Left colon (tissue), 2 donors: ENCODE data around the gene CELSR1. TPM values are rescaled to one million over a fixed set of nuclear protein-coding genes. Genes with fewer than 3 reads are reported as not detected.
"Not testable (repeated sequence)": the region's sequence is repeated elsewhere in the genome, so short reads cannot be mapped to it uniquely, and the experiment has no call there.

Source experiments
- ATAC-seq: fragments of 200-7000 bp; cut with Tn5 transposase; one replicate; pipeline ENCODE4 v1.9.1; 2020; ENCODE audit warnings: mild to moderate bottlenecking, moderate library complexity
- DNase-seq, 2 donors: peaks; one replicate each; pipeline ENCODE4 v3.0.0-alpha.2; 2020
- intact Hi-C, 2 donors: fragments of 100-400 bp; cut with DNase I in 1 of 2; cut with micrococcal nuclease in 1 of 2; formaldehyde crosslinking; loops; one replicate each; pipeline versions ENCODE4 v1.11.2 to v1.14.0; 2022; cut with DNase I, micrococcal nuclease
- total RNA-seq, 2 donors: library from RNA; stranded (reverse); fragmentation: NEBNext Ultra II Directional; extraction: Animal tissue kit (Norgen Biotek cat#: 25700); gene quantifications; one replicate each; pipeline ENCODE4 v1.2.1, GENCODE V29; 2021
- donor health status: DM: no; HTN: no; CAD: no.
- donor health status: DM: yes; HTN: yes; CAD: no.

Gene CELSR1
- total RNA-seq, 2 donors from 2014 or later: 1.8 to 4.9 TPM

DNA sequence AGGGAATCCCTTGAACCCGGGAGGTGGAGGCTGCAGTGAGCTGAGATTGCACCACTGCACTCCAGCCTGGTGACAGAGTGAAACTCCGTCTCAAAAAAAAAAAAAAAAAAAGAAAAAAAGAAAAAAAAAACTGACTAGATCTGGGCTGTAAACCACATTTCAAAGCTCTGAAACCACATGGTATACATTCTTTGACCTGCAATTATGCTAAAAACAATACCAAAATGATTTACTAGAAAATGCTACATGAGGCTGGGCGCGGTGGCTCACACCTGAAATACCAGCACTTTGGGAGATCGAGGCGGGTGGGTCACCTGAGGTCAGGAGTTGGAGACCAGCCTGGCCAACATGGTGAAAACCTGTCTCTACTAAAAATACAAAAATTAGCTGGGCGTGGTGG lies 133.5 kb downstream of the CELSR1 start:
- DNase-seq, intact Hi-C loops, ATAC-seq: not testable (repeated sequence)

- no peak for ATAC-seq
- no peak for DNase-seq
- intact Hi-C loops: no loop called here
These were observed 134.9 kb downstream of the CELSR1 start for GRCh38 chr22:46402505-46402904.

DNA sequence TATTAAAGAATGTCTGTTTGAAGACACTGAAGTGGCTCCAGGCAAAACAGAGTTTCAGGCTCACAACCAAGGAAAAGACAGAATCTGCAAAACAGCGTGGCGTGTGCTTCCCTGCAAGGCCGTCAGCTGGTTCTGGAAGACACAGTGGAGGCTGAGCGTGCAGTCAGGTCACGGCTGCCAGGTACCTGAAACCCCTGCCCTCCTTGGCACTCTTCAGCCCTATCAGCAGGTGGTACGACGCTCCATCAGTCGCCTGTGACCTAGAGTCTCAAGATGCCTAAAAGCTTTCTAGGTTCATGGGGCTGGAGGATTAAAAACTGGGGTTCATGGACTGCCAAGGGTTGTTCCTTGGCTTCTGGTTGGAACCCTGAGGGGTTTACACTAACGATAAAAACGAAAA lies 136.1 kb downstream of the CELSR1 start:
- no peak for DNase-seq
- intact Hi-C loops: no loop called here
- ATAC-seq: no peak

DNA sequence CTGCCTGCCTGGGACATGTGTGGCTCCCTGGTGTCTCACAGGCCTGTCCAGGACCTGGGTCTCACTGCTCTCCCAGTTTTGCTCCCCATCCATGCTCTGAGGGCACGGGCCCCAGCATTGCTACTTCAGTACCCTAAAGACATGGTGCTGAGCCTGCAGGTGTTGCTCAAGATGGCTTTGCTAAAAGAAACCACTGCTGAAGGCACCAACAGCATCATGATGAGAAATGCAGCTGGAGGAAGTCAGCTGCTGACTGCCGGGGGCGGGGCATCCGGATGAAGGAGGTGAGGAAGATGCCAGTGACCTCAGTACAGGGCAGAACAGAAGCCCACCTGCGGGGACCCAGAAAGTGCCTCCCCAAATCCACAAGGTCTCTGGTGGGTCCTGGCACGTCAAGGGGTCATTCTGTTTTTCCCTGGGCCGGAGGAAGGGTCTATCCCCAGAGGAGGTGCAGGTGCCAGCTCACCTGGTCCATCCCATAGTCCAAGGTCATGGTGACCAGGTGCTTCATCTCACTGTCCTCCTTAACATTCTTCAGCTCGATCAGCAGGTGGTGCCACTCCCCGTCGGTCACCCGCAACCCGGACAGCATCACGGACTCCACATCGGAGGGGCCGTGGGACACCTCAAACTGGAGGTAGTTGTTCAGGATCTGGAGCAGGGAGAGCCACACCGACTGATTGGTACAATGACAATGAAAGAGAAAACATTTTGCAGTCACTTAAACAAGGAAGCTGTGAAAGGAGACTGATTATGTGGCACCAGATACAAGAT lies 138.0 kb downstream of the CELSR1 start:
- DNase-seq (no peak), ATAC-seq (no peak)
- intact Hi-C loops: no loop called here

- intact Hi-C loops: no loop called here
- DNase-seq: no peak
- no peak for ATAC-seq
These were observed 139.5 kb downstream of the CELSR1 start for GRCh38 chr22:46397951-46398350.

DNA sequence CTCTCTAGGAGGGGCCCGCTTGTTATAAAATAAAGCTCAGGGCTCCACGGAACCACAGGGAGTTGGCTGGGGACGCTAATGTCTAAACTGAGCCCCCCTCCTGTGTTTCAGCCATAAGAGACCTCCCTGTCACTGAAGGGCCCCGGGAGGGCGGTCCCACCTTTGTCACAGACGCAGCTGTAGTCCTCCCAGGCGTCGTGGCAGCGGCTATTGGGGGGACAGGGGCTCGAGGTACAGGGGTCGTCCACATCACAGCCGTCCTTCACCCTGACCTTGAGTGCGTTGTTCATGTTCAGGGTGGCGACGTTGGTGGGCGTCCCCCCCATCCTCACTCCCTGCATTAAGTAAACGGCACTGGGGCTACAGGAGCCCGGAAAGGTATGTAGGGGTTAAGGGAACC lies 139.9 kb downstream of the CELSR1 start:
- intact Hi-C loops: no loop called here

GRCh38 chr22:46397049-46397448 lies 140.4 kb downstream of the CELSR1 start:
- ATAC-seq, DNase-seq, intact Hi-C loops: not testable (repeated sequence)

More for the DNA sequence above, 139.9 kb downstream of the CELSR1 start:
- ATAC-seq (no peak), DNase-seq (no peak)

DNA sequence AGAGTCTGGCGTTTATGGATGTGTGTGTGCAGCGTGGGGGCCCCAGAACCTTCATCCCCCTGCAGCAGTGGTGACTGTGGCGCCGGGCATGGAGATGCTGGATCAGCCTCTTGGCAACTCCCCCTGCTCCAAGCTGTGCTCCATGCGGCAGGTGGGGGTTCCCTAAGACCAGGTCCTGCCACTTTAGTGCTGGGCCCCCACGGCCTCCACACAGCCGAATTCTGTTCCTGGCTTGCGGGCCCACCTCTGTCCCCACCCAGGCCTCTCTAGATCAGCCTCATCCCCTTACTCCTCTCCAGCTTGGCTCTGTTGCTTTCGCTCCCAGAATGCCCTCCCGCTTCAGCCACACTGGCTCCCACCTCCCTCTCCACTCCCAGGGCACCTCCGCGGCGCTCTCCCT lies 142.3 kb downstream of the CELSR1 start:
- DNase-seq (no peak), ATAC-seq (no peak)
- intact Hi-C loops: no loop called here

DNA sequence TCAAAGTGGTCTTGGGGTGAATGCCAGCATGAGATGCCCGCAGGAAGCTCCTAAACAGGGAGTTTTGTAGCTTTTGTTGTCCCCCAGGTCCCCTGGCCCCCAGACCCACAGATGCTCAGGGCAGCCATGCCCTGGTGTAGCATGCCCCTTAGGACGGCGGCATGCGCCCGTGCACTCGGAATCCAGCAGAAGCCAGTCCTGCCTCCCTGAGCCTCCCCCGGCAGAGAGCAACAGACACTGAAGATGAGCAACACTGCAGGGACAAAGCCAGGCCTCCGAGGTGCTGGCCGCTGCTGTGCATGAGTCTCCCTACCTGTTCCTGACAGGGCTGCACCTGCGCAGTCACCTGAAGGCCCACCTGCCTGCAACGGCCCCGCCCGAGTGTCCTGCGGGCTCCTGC lies 142.8 kb downstream of the CELSR1 start:
- ATAC-seq (no peak), DNase-seq (no peak)
- intact Hi-C loops: no loop called here

DNA sequence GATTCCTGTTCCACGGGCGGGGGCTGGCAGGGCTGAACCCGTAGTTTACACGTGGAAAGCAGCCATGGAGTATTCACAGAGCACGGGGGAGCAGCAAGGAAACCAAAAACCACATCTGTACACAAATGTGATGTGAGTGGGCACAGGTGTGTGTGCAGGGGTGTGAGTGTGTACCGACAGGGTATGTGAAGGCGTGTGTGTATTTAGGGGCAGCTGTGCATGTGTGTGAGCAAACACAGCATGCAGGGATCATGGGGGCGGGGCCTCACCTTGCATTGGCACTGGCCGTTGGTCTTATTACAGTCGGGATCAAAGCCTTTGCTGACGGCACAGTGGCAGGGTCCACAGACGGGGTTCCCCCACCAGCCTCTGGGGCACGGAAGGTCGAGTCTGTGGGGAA lies 143.5 kb downstream of the CELSR1 start:
- ATAC-seq: peak; percentile 68
- intact Hi-C loops: no loop called here

DNA sequence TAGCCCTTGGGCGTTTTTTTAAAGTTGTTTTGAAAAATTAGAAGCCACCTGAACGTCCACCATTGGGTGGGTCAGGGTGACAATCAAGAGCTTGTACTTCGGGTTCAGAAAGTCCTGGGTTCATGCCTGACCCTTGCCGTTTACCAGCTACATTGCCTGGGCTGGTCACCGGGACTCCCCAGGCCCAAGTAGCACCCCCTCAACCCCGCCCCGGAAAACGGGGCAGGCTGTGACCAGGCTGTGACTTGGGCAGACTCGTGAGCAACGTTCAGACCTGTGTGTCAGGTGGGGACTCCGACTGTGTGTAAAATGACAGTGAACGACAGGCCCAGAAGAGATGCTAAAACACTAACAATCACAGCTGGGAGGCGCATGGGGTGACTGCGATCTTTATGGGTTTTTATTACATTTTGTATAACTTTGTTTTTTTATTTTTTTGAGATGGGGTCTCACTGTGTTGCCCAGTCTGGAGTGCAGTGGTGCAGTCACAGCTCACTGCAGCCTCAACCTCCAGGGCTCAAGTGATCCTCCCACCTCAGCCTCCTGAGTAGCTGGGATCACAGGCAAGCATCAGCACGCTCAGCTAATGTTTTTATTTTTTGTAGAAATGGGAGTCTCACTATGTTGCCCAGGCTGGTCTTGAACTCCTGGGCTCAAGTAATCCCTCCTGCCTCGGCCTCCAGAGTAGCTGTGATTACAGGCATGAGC lies 145.1 kb downstream of the CELSR1 start:
- DNase-seq (no peak), ATAC-seq (no peak)
- intact Hi-C loops: no loop called here

More for the DNA sequence above, 143.5 kb downstream of the CELSR1 start:
- DNase-seq: peak in 1 of 2 donors; percentile 57

DNA sequence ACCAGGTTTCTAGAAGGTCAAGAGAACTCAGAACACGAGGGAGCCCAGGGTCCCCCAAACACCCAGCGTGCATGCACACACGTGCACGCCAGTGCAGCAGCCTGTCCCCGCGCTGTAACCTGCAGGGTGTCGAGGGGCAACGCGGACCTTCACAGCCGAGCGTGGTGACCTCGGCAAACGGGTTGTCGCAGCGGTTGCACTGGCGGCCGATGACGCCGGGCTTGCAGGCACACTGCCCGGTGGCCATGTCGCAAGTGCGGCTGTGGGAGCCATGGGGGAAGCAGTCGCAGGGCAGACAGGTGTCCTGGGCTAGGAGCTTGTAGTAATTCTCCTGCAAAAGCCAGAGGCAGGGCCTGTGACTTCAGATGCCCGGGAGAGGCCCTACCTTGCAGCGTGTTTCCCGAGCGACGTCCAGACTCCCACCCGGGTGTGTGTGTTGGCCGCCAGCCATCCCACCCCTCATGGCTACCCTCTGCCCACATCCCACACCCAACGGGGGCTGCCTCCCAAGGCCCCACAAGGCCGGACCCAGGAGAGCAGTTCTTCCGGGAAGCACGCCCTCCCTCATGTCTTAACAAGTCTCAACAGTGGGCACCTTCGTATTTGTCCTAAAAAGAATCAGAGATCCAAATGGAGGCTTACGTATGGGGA lies 145.8 kb downstream of the CELSR1 start:
- intact Hi-C loops: no loop called here
- DNase-seq (no peak), ATAC-seq (no peak)

DNA sequence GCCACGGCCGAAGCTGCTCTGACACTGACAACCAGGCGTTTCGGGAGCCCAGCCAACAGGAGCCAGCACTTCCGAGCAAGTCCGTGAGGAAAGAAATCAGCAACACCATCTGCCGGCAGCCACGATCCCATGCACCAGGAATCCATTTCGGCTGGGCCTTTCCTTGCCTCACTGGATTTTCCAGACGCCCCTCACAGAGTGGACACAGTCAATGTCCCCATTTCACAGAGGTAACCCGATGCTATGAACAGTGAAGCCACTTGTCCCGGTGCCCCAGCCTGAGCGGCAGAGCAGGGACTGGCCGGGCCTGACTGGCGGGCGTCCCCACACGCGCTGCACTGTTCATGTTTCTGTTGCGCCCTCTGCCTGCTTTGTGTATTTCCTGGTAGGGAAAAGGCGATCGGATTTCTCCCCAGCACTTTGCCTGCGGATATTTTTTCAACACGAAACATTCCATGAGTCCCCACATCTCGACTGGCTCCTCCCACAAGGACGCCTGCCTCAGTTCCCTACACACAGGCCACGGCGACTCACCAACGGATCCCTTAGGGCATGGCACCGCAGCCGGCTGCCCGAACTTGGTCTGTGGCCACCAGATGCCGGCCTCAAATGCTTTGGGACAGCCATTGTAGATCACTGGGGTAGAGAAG lies 146.6 kb downstream of the CELSR1 start:
- intact Hi-C loops: no loop called here
- ATAC-seq (peak; percentile 77), DNase-seq (no peak)

DNA sequence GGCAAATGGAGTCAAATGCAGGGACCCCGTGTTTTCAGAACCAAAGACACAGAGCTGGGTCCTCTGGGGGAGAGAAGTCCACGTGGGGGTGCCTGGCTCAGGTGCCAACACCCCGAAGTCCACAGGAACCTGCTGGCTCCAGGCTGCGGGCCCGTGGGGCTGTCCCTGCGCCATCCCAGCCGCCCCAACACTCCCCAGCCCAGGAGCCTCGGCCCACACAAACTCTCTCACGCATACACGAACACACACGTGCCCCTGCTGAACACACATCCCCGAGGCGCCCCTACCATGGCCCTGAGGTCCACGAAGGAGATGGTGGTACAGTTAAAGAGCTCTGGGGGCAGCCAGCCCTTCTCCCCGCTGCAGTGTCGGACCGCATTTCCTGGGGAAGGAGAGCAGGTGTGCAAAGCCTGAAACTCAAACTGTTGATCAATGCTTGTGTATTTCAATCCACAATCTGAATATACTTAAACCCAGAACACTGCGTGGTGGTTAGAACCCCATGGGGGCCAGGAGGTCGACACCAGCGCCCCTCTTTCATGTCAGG lies 147.2 kb downstream of the CELSR1 start:
- ATAC-seq (no peak), DNase-seq (no peak)
- intact Hi-C loops: no loop called here

DNA sequence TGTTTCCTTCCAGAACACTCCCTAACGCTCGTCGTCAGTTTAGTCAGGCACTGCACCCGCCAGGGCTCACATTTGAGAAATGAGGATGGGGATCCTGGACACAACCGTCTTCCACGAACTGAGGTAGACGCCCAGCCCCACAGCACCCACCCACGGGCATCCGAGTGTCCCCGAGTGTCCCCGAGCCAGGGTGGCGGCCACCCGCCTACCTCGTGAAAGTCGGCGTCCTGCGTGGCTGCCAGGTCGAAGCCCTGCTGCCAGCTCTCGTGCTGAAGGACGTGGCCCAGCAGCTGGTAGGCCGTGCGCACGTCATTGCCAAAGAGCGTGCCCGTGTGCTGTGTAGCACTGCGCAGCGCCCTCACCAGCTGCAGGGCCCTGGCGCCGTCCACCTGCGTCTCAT lies 148.3 kb downstream of the CELSR1 start:
- DNase-seq (peak in 1 of 2 donors; percentile 19), ATAC-seq (no peak)
- intact Hi-C loops: no loop called here

DNA sequence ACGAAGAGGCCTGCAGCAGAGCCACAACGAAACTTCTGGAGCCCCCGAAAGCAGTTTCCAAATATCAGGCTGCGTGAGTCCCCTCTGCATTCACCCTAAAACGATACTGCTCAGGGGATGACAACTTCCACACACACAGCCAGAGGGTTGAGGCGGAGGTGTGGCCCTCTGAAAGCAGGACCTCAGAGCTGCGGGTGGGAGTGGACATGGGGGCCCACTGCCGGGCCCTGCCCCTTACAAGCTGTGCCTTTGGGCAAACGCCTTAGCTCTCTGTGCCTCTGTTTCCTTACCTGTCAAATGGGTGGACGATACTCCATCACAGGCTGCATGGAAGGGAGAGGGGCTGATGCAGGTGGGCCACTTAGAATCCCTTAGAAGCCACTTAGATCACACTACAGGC lies 148.8 kb downstream of the CELSR1 start:
- intact Hi-C loops: no loop called here
- ATAC-seq (no peak), DNase-seq (no peak)

DNA sequence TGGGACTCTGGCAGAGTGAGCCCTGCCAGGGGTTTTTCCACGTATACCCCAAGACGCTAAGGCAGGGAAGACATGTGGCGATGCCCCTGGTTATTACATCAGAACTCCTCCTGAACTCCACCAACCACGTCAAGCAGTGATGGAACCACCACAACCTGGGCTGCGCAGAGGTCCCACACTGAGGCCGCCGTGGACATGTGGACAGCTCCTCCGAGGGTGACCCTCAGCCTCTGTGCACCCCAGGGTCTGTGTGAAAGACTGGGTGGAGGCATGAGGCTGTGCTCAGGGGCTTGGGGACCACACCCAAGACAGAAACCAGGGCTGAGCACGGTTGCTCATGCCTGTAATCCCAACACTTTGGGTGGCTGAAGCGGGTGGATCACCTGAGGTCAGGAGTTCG lies 149.7 kb downstream of the CELSR1 start:
- intact Hi-C loops: no loop called here
- ATAC-seq: no peak
- DNase-seq: no peak

DNA sequence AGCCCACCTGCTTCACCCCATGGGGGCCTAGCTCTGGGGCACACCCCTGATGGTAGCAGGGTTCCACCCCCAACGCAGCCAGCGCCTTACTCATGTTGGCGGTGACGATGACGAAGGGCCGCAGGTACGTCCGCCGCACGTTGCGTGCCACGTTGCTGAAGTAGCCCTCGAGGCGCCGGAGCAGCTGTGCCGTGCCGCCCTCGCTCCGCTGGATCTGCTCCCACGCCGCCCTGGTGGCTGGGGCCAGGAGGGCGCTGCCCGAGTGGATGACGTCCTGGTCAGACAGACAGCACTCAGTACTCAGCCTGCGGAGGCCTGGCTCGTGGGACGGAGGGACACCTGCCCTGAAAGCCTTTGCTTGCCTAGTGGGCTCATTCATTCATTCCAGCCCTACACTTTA lies 151.1 kb downstream of the CELSR1 start:
- intact Hi-C loops: no loop called here
- DNase-seq (no peak), ATAC-seq (no peak)

- DNase-seq (no peak), ATAC-seq (no peak)
- intact Hi-C loops: no loop called here
These were observed 154.9 kb downstream of the CELSR1 start for GRCh38 chr22:46382524-46382923.
